SU-DHL-6 (cell line): ENCODE measurements around the gene UBE2E2.

ENCODE experiments used
- H2AFZ ChIP-seq: fragments of 200-600 bp; sonication (generic); 2 replicates; pipeline ENCODE4 v1.6.1; 2014; ENCODE audit warnings: low read depth, mild to moderate bottlenecking, moderate library complexity, mixed read lengths, antibody characterized with exemption, low read length; ENCODE audit not compliant: severe bottlenecking
- H3F3A ChIP-seq: fragments of 200-600 bp; shearing (Covaris generic); 2 replicates; pipeline ENCODE4 v1.6.0; 2016; ENCODE audit warnings: antibody characterized with exemption, mild to moderate bottlenecking; ENCODE audit not compliant: insufficient read depth
- H3K27ac ChIP-seq: fragments of 200-600 bp; sonication (generic); 2 replicates; pipeline ENCODE4 v1.5.1; 2016; ENCODE audit warnings: low read depth, mild to moderate bottlenecking, low read length, moderate library complexity, mixed read lengths
- H3K27me3 ChIP-seq: fragments of 200-600 bp; sonication (generic), shearing (Covaris generic); 2 replicates; pipeline ENCODE4 v1.6.0; 2014; ENCODE audit warnings: mild to moderate bottlenecking, low read length
- H3K36me3 ChIP-seq: fragments of 200-600 bp; sonication (generic); 2 replicates; pipeline ENCODE4 v1.6.1; 2014; ENCODE audit warnings: mild to moderate bottlenecking, low read length, mixed read lengths
- H3K4me2 ChIP-seq: fragments of 300-600, 200-600 bp; shearing (Covaris generic), sonication (generic); 2 replicates; pipeline ENCODE4 v1.6.0; 2014; ENCODE audit warnings: low read length, low read depth, mild to moderate bottlenecking; ENCODE audit not compliant: poor library complexity, severe bottlenecking
- H3K4me3 ChIP-seq: fragments of 200-600 bp; sonication (generic); 2 replicates; pipeline ENCODE4 v1.5.1; 2014; ENCODE audit warnings: antibody characterized with exemption, low read length, mild to moderate bottlenecking, mixed read lengths; ENCODE audit not compliant: insufficient read depth, poor library complexity, severe bottlenecking
- H3K79me2 ChIP-seq: fragments of 200-600 bp; sonication (generic); 2 replicates; pipeline ENCODE4 v1.6.1; 2014; ENCODE audit warnings: mild to moderate bottlenecking, low read length, moderate library complexity; ENCODE audit not compliant: insufficient read depth
- H3K9ac ChIP-seq: fragments of 200-600 bp; sonication (generic); 2 replicates; pipeline ENCODE4 v1.7.0; 2014; ENCODE audit warnings: mild to moderate bottlenecking, low read length
- H3K9me2 ChIP-seq: fragments of 200-600 bp; sonication (generic); replicated peaks from 2 replicates; pipeline ENCODE4 v1.6.1; 2014; ENCODE audit warnings: low read length; ENCODE audit not compliant: insufficient read depth
- H3K9me3 ChIP-seq: fragments of 200-600 bp; sonication (generic); 2 replicates; pipeline ENCODE4 v1.6.1; 2014; ENCODE audit warnings: low read length, mixed read lengths; ENCODE audit not compliant: insufficient read depth
- H4K20me1 ChIP-seq: fragments of 200-600 bp; sonication (generic); 2 replicates; pipeline ENCODE4 v1.6.1; 2014; ENCODE audit warnings: low read depth, mild to moderate bottlenecking, antibody characterized with exemption, low read length, moderate library complexity, mixed read lengths
- CTCF ChIP-seq: fragments of 200-600 bp; sonication (generic); IDR thresholded peaks from one replicate; pipeline ENCODE4 v1.5.1; 2017; ENCODE audit warnings: antibody characterized with exemption, mild to moderate bottlenecking, low read length, moderate library complexity; ENCODE audit not compliant: insufficient read depth, poor library complexity, severe bottlenecking
- EZH2phosphoT487 ChIP-seq: fragments of 200-600 bp; sonication (generic), shearing (Covaris generic); conservative IDR thresholded peaks from 2 replicates; pipeline ENCODE4 v1.6.1; 2018; ENCODE audit warnings: mild to moderate bottlenecking, antibody characterized with exemption, low read length, moderate library complexity, mixed read lengths

The UBE2E2 gene

DNA sequence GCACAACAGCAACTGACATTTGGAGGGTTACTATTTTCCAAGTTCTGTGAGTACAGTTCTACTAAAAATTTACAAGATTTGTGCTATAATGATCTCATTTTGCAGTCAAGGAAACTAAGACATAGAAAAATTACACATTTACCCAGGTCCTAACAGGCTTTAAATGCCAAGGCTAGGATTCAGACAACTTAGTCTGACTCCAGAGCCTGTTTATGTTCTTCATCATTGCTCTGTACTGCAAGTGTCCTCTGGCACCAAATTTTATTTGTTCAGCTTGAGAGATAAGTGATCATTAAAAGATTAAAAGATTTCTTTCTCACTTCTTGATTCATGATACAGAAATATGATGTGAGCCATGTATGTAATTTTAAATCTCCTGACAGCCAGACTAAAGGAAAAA is 290.8 kb downstream of the UBE2E2 start:
- H3K36me3 ChIP-seq = no peaks in the 10 kb centered on the region
- no peak for TF ChIP-seq CTCF
- no peak for TF ChIP-seq EZH2phosphoT487
- no peak overlapping the region for H3K27ac ChIP-seq
- no peak overlapping the region for H3K4me3 ChIP-seq
- H3K9me3 ChIP-seq = no peaks in the 10 kb centered on the region
- H3K79me2 ChIP-seq = no peaks in the 10 kb centered on the region
- no peak overlapping the region for H3K4me2 ChIP-seq
- no peak overlapping the region for H2AFZ ChIP-seq
- H3K27me3 ChIP-seq = no peaks in the 10 kb centered on the region
- H4K20me1 ChIP-seq = no peaks in the 10 kb centered on the region; the same call in 1 of the 2 replicates
- H3F3A ChIP-seq = no peaks in the 10 kb centered on the region
- H3K9ac ChIP-seq = no peak overlapping the region
- no peaks in the 10 kb centered on the region for H3K9me2 ChIP-seq

DNA sequence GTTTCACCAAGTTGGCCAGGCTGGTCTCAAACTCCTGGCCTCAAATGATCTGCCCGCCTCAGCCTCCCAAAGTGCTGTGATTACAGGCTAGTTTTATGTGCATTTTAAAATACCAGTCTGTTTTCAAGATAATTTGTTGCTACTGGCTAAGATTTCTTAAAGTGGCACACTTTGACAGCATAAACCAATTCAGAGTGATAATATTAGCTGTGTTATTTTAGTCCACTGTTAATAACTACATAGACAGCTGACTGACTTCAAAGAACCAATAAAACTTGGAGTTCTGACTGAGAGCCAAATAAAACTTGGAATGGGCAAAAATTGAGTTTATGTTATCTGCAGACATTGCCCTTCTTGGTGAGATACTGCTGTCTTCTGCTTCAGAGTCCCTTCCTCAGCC is 291.8 kb downstream of the UBE2E2 start:
- no peak overlapping the region for H3K9ac ChIP-seq
- H2AFZ ChIP-seq = no peak overlapping the region
- H3F3A ChIP-seq = no peaks in the 10 kb centered on the region
- no peak overlapping the region for H3K4me2 ChIP-seq
- no peaks in the 10 kb centered on the region for H3K9me2 ChIP-seq
- TF ChIP-seq EZH2phosphoT487 = no peak
- no peak for TF ChIP-seq CTCF
- H3K79me2 ChIP-seq = no peaks in the 10 kb centered on the region
- no peaks in the 10 kb centered on the region for H3K27me3 ChIP-seq
- no peak overlapping the region for H3K4me3 ChIP-seq
- H3K36me3 ChIP-seq = no peaks in the 10 kb centered on the region
- no peak overlapping the region for H3K27ac ChIP-seq
- H4K20me1 ChIP-seq = no peaks in the 10 kb centered on the region; the same call in 1 of the 2 replicates
- H3K9me3 ChIP-seq = no peaks in the 10 kb centered on the region

DNA sequence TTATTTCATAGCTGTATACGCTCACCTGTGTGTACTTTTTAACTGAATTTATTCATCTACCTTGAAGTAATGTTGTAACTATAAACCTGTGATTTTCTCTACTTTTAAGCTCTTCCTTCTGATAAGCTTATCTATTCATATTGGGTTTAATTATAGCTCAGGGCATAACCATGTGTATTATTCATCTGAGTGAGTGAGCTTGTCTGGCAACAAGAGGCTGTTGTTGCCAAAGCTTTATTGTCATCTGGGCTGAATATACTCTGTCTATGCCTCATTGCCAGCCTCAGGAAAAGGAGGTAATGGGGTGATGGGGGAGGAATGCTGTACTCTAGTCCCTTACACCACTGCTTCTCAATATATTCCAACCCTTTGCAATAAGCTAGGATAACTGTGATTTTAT is 292.4 kb downstream of the UBE2E2 start:
- H3K4me3 ChIP-seq = no peak overlapping the region
- H3K9me3 ChIP-seq = no peaks in the 10 kb centered on the region
- H3K9me2 ChIP-seq = no peaks in the 10 kb centered on the region
- H3K4me2 ChIP-seq = no peak overlapping the region
- no peak overlapping the region for H2AFZ ChIP-seq
- no peaks in the 10 kb centered on the region for H3K36me3 ChIP-seq
- TF ChIP-seq CTCF (no peak), EZH2phosphoT487 (no peak)
- H4K20me1 ChIP-seq = no peaks in the 10 kb centered on the region; the same call in 1 of the 2 replicates
- no peaks in the 10 kb centered on the region for H3K27me3 ChIP-seq
- no peak overlapping the region for H3K9ac ChIP-seq
- no peaks in the 10 kb centered on the region for H3K79me2 ChIP-seq
- no peak overlapping the region for H3K27ac ChIP-seq
- H3F3A ChIP-seq = no peaks in the 10 kb centered on the region

GRCh38 chr3:23496165-23496564 is 293.0 kb downstream of the UBE2E2 start:
- Histone ChIP-seq H3K27ac (no peak overlapping the region), H3K79me2 (no peaks in the 10 kb centered on the region), H4K20me1 (no peaks in the 10 kb centered on the region), H3K27me3 (no peaks in the 10 kb centered on the region), H3K4me3 (no peak overlapping the region), H3F3A (no peaks in the 10 kb centered on the region), H3K9me2 (no peaks in the 10 kb centered on the region), H2AFZ (no peak overlapping the region), H3K36me3 (no peaks in the 10 kb centered on the region), H3K9ac (no peak overlapping the region), H3K9me3 (no peaks in the 10 kb centered on the region), H3K4me2 (no peak overlapping the region)
- TF ChIP-seq EZH2phosphoT487 (no peak), CTCF (no peak)
